GM12801 (cell line): ENCODE data around the gene PITPNM2.

Source experiments
- CTCF ChIP-seq: IDR thresholded peaks from one replicate; pipeline ENCODE4 v1.5.1; 2011; ENCODE audit warnings: control low read depth; ENCODE audit not compliant: insufficient read length; ENCODE audit errors: extremely low read depth

PITPNM2 gene

GRCh38 chr12:123143736-123144461, 7.0 kb downstream of the PITPNM2 start:
- no peak for TF ChIP-seq CTCF

GRCh38 chr12:123142921-123143735, 7.8 kb downstream of the PITPNM2 start:
- no peak for TF ChIP-seq CTCF

GRCh38 chr12:123142518-123142840, 8.4 kb downstream of the PITPNM2 start:
- TF ChIP-seq CTCF = no peak

GRCh38 chr12:123141615-123142517, 9.0 kb downstream of the PITPNM2 start:
- TF ChIP-seq CTCF = no peak

- no peak for TF ChIP-seq CTCF
Observed at GRCh38 chr12:123140676-123141614, 9.9 kb downstream of the PITPNM2 start.

- no peak for TF ChIP-seq CTCF
Observed at GRCh38 chr12:123139926-123140675, 10.8 kb downstream of the PITPNM2 start.
